HUES64 (cell line): ENCODE measurements around the gene SERINC5.
"Not testable (repeated sequence)": the region's sequence is repeated elsewhere in the genome, so short reads cannot be mapped to it uniquely, and the experiment has no call there.

ENCODE experiments used
- H3K27ac ChIP-seq: 2 replicates; pipeline ENCODE4 v1.7.0; 2013; ENCODE audit warnings: low read depth, low read length, inconsistent platforms
- H3K27me3 ChIP-seq: 2 replicates; pipeline ENCODE4 v1.6.1; 2013; ENCODE audit warnings: mild to moderate bottlenecking, low read length; ENCODE audit not compliant: insufficient read depth
- H3K36me3 ChIP-seq: 2 replicates; pipeline ENCODE4 v1.6.1; 2013; ENCODE audit warnings: mild to moderate bottlenecking, low read length; ENCODE audit not compliant: insufficient read depth
- H3K4me1 ChIP-seq: 2 replicates; pipeline ENCODE4 v1.6.1; 2013; ENCODE audit warnings: mild to moderate bottlenecking, low read length, moderate library complexity; ENCODE audit not compliant: insufficient read depth
- H3K4me3 ChIP-seq: 2 replicates; pipeline ENCODE4 v1.5.1; 2013; ENCODE audit warnings: mild to moderate bottlenecking, low read length, moderate library complexity
- H3K9ac ChIP-seq: 2 replicates; pipeline ENCODE4 v1.6.1; 2013; ENCODE audit warnings: mild to moderate bottlenecking, low read depth, low read length
- H3K9me3 ChIP-seq: 2 replicates; pipeline ENCODE4 v1.6.1; 2013; ENCODE audit warnings: low read depth, low read length; ENCODE audit not compliant: insufficient read depth
- WGBS: fragments of 150-250, 120-280 bp; methylation state at CpG from one replicate; pipeline ENCODE4 v1.1.7; 2013; ENCODE audit warnings: missing lambda C conversion rate; 5-methylcytosine and 5-hydroxymethylcytosine counted together

Gene SERINC5

GRCh38 chr5:80195837-80196400, 59.9 kb downstream of the SERINC5 start:
- Histone ChIP-seq H3K27me3 (no peaks in the 10 kb centered on the region), H3K4me1 (peaks cover 44% of the 10 kb centered on the region), H3K4me3 (no peak overlapping the region), H3K36me3 (peaks cover 24% of the 10 kb centered on the region), H3K27ac (no peak overlapping the region), H3K9ac (no peak overlapping the region), H3K9me3 (no peaks in the 10 kb centered on the region)
- 81% methylated on average over 5 of the region's 6 CpGs for WGBS

- peaks cover 15% of the 10 kb centered on the region for H3K36me3 ChIP-seq
- no peaks in the 10 kb centered on the region for H3K9me3 ChIP-seq
- no peak overlapping the region for H3K9ac ChIP-seq
- H3K4me1 ChIP-seq: peaks cover 58% of the 10 kb centered on the region
- no peak overlapping the region for H3K27ac ChIP-seq
- H3K4me3 ChIP-seq: no peak overlapping the region
- no peaks in the 10 kb centered on the region for H3K27me3 ChIP-seq
- 85% methylated on average over 4 of the region's 4 CpGs for WGBS
Observed at GRCh38 chr5:80194468-80194867, 61.4 kb downstream of the SERINC5 start.

- no peaks in the 10 kb centered on the region for H3K27me3 ChIP-seq
- H3K4me1 ChIP-seq: peaks cover 67% of the 10 kb centered on the region
- 0 out of 2 replicates have a peak overlapping the region, but pooled peaks have one; percentile 14 for H3K27ac ChIP-seq
- no peak overlapping the region for H3K9ac ChIP-seq
- no peaks in the 10 kb centered on the region for H3K9me3 ChIP-seq
- WGBS: 45% methylated on average over 7 of the region's 7 CpGs
- no peak overlapping the region for H3K4me3 ChIP-seq
- peaks cover 4% of the 10 kb centered on the region for H3K36me3 ChIP-seq
Observed at GRCh38 chr5:80193401-80193800, 62.4 kb downstream of the SERINC5 start.

DNA sequence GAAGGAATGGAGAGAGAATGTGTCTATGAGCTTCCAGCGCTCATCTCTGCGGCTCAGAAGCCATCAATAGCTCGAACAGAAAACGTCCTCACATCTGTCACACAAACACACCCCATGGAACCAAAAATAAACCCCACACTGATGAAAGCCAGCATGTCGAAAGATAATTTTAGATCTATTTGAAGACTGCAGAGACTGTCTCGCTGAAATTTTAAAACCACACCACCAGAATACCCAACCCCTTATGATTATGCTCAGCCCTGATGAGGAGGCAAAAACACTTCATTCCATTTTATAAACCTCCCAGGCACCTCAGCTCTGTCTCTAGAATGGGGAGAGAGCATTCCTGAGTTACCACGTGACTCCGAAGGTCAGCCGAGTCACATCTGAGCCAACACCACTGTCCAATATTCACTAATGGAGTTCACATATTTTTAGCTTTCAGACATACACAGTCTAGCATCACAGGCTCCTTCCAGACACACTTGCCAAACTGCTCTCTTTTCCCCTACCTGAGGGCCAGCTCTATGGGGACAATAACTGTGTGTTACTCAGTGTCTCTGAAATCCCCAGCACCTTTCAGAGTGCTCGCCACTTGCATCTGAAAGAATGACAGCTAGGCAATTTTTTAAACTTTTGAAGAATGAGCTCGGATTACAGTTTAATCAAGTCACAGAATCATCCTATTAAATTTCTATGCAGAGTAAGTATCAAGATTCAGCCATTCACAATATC, 63.2 kb downstream of the SERINC5 start:
- Histone ChIP-seq H3K36me3 (no peaks in the 10 kb centered on the region), H3K4me3 (peak overlapping the region; percentile 1; the same call in 1 of the 2 replicates), H3K27ac (peak overlapping the region; percentile 61; the same call in 1 of the 2 replicates), H3K4me1 (peaks cover 71% of the 10 kb centered on the region), H3K9ac (no peak overlapping the region), H3K27me3 (no peaks in the 10 kb centered on the region), H3K9me3 (no peaks in the 10 kb centered on the region)
- WGBS: 51% methylated on average over 11 of the region's 11 CpGs

DNA sequence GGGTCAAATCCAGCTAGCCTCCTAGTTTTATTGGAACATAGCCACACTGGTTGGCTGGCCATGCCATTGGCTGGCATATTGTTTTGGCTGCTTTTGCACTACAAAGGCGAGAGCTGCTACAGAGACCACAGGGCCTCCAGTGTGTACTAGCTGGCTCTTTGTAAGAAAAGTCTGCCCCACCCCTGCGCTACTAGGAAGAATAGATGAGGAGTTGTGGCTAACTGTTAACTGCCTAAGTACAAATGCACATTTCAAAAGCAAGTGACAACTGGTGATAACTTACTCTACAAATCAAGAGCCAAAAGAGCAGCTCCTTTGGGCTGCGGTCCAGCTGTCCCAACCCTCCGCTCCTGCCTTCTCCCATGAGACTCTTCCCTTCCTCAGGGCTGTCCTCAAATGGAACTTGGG, 63.9 kb downstream of the SERINC5 start:
- H3K27me3 ChIP-seq: no peaks in the 10 kb centered on the region
- H3K4me3 ChIP-seq: peak overlapping the region; percentile 8
- peaks cover 78% of the 10 kb centered on the region for H3K4me1 ChIP-seq
- no peaks in the 10 kb centered on the region for H3K9me3 ChIP-seq
- peak overlapping the region; percentile 61; the same call in 1 of the 2 replicates for H3K27ac ChIP-seq
- no peaks in the 10 kb centered on the region for H3K36me3 ChIP-seq
- no peak overlapping the region for H3K9ac ChIP-seq
- WGBS: 16% methylated on average over 4 of the region's 4 CpGs

DNA sequence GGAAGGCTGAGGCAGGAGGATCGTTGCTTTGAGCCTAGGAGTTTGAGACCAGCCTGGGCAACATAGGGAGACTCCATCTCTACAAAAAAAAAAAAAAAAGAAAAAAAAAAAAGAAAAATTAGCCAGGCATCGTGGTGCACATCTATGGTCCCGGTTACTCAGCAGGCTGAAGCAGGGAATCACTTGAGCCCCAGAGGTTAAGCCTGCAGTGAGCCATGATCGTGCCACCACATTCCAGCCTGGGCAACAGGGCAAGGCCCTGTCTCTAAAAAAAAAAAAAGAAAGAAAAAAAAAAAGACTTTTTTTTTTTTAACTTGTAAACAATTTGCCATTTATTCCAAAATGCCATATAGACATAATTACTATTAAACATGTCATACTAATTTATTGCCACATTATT, 64.5 kb downstream of the SERINC5 start:
- no peak overlapping the region for H3K9ac ChIP-seq

DNA sequence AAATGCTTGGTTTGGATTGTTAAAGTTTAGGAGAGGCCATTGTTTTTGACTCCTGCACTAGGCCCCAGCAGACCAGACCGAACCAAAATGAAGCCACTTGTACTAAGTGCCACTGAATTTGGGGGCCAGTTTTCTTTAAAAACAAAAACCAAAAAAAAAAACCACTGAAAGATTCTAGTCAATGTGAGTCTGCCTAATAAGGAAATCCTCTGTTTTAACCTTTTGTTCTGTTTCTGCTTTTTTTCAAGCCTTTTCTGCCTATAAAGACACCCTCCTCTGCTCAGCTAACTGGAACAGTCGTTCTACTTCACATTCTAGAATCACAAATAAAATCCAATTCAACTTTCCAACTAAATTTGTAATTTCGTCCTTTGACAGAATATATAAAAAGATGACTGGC, 64.9 kb downstream of the SERINC5 start:
- H3K36me3 ChIP-seq: no peaks in the 10 kb centered on the region
- H3K4me1 ChIP-seq: peaks cover 82% of the 10 kb centered on the region
- H3K9me3 ChIP-seq: no peaks in the 10 kb centered on the region
- H3K4me3 ChIP-seq: no peak overlapping the region
- no peak overlapping the region for H3K9ac ChIP-seq
- H3K27me3 ChIP-seq: no peaks in the 10 kb centered on the region
- 90% methylated on average over 3 of the region's 3 CpGs for WGBS
- H3K27ac ChIP-seq: no peak overlapping the region

More for the DNA sequence above, 64.5 kb downstream of the SERINC5 start:
- Histone ChIP-seq H3K4me3 (peak overlapping the region; percentile 8; the same call in 1 of the 2 replicates), H3K4me1 (peaks cover 84% of the 10 kb centered on the region), H3K27me3 (no peaks in the 10 kb centered on the region), H3K9me3 (no peaks in the 10 kb centered on the region), H3K27ac (peak overlapping the region; percentile 61; the same call in 1 of the 2 replicates), H3K36me3 (no peaks in the 10 kb centered on the region)
- WGBS: 68% methylated on average over 4 of the region's 4 CpGs

GRCh38 chr5:80189701-80190100, 66.1 kb downstream of the SERINC5 start:
- Histone ChIP-seq H3K9ac (no peak overlapping the region; the same call in 1 of the 2 replicates), H3K27me3 (no peaks in the 10 kb centered on the region), H3K4me3 (no peak overlapping the region), H3K9me3 (no peaks in the 10 kb centered on the region), H3K27ac (no peak overlapping the region; the same call in 1 of the 2 replicates), H3K4me1 (peaks cover 85% of the 10 kb centered on the region), H3K36me3 (no peaks in the 10 kb centered on the region)
- WGBS: 90% methylated on average over 3 of the region's 3 CpGs

DNA sequence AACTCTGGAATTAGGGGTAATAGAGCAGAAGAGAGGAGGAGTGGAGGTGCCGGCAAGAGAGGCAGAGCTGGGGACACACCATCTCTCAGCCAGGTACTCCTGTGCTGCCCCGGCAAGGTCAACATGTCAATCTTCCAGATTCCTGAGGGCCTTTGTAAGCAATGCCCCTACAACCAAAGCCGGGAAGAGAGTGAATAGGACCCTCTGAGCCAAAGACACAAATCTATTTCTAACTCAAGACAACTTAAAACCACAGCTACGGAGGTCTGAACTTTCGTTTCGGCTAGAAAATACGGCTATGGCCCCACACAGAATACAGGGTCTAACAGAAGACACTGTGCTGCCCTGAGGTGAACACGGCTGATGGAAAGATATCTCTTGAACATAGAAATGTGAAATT, 66.6 kb downstream of the SERINC5 start:
- 74% methylated on average over 7 of the region's 8 CpGs for WGBS
- H3K36me3 ChIP-seq: no peaks in the 10 kb centered on the region
- H3K4me3 ChIP-seq: no peak overlapping the region
- H3K27me3 ChIP-seq: no peaks in the 10 kb centered on the region
- peak overlapping the region; percentile 42 for H3K27ac ChIP-seq
- H3K9ac ChIP-seq: no peak overlapping the region
- H3K9me3 ChIP-seq: no peaks in the 10 kb centered on the region
- peaks cover 85% of the 10 kb centered on the region for H3K4me1 ChIP-seq

DNA sequence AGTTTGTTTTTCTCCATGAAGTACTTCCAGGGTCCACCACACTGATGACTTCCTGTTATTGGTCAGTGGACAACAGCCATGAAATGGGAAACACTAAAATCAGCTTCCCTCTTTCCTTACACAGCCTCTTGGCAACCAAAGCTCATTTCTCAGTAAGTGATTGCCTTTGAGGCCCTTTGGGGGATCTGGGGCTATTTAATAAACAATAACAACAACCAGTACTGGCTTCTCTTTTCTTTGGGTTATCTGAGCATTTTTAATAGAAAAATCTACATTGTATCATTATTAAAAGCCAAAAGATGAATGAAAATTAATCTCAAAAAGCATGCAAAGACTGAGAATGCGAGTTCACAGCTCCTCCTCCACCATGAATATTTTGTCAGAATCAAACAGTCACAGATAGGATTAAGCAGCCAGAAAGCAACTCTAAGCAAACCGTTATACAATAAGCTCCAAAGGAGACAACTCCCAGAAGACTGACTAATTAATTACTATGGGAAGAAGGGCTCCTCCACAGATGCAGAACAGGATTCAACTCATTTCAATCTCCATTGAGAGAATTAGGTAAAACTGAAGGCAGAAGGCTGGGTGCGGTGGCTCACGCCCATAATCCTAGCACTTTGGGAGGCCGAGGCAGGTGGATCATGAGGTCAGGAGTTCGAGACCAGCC, 68.3 kb downstream of the SERINC5 start:
- H3K27ac ChIP-seq: peak overlapping the region; percentile 76
- H3K4me1 ChIP-seq: peaks cover 83% of the 10 kb centered on the region
- H3K9ac ChIP-seq: no peak overlapping the region
- WGBS: 71% methylated on average over 6 of the region's 6 CpGs
- H3K9me3 ChIP-seq: no peaks in the 10 kb centered on the region
- no peak overlapping the region for H3K4me3 ChIP-seq
- no peaks in the 10 kb centered on the region for H3K36me3 ChIP-seq
- no peaks in the 10 kb centered on the region for H3K27me3 ChIP-seq

DNA sequence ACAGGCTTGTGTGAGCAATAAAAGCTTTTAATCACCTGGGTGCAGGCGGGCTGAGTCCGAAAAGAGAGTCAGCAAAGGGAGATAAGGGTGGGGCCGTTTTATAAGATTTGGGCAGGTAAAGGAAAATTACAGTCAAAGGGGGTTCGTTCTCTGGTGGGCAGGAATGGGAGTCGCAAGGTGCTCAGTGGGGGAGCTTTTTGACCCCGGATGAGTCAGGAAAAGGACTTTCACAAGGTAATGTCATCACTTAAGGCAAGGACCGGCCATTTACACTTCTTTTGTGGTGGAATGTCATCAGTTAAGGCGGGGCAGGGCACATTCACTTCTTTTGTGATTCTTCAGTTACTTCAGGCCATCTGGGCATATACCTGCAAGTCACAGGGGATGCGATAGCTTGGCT, 70.3 kb downstream of the SERINC5 start:
- H3K4me3 ChIP-seq, H3K27me3 ChIP-seq, H3K36me3 ChIP-seq, H3K9me3 ChIP-seq: not testable (repeated sequence)
- peak overlapping the region; percentile 72 for H3K9ac ChIP-seq
- H3K27ac ChIP-seq: peak overlapping the region; percentile 97
- peaks cover 81% of the 10 kb centered on the region for H3K4me1 ChIP-seq
- WGBS: 12% methylated on average over 8 of the region's 9 CpGs
